ENCODE measurements around the gene UNC13B.

The UNC13B gene

DNA sequence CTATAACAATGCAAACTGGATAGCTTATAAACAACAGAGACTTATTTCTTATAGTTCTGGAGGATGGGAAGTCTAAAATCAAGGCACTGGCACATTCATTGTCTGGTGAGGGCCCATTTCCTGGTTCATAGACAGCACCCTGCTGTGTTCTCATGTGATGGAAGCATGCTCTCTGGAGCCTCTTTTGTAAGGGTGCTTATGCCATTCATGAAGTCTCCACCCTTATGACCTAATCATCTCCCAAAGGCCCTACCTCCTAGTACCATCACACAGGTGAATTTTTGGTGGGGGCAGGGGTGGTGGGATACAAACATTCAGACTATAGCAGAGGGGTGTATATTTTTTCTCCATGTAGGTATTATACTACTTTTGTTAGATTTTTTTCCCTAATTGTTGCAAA, 92.4 kb downstream of the UNC13B start:
- no peak for TF ChIP-seq NFIC (IDR thresholded peaks at IDR 0.05)
- TF ChIP-seq EGR1 (IDR thresholded peaks at IDR 0.05) = no peak
- TF ChIP-seq EP300 (IDR thresholded peaks at IDR 0.05; ENCODE audit: borderline replicate concordance) = no peak
- no peak for TF ChIP-seq RAD21 (IDR thresholded peaks at IDR 0.05; ENCODE audit: low read depth)
- no peak for TF ChIP-seq YY1 (IDR thresholded peaks at IDR 0.05; ENCODE audit: low read depth)
- no peak for TF ChIP-seq USF1 (IDR thresholded peaks at IDR 0.05)
- no peak for TF ChIP-seq MAX (IDR thresholded peaks at IDR 0.05)
- no peak for TF ChIP-seq CEBPB (IDR thresholded peaks at IDR 0.05)
- TF ChIP-seq, protein P1, sequence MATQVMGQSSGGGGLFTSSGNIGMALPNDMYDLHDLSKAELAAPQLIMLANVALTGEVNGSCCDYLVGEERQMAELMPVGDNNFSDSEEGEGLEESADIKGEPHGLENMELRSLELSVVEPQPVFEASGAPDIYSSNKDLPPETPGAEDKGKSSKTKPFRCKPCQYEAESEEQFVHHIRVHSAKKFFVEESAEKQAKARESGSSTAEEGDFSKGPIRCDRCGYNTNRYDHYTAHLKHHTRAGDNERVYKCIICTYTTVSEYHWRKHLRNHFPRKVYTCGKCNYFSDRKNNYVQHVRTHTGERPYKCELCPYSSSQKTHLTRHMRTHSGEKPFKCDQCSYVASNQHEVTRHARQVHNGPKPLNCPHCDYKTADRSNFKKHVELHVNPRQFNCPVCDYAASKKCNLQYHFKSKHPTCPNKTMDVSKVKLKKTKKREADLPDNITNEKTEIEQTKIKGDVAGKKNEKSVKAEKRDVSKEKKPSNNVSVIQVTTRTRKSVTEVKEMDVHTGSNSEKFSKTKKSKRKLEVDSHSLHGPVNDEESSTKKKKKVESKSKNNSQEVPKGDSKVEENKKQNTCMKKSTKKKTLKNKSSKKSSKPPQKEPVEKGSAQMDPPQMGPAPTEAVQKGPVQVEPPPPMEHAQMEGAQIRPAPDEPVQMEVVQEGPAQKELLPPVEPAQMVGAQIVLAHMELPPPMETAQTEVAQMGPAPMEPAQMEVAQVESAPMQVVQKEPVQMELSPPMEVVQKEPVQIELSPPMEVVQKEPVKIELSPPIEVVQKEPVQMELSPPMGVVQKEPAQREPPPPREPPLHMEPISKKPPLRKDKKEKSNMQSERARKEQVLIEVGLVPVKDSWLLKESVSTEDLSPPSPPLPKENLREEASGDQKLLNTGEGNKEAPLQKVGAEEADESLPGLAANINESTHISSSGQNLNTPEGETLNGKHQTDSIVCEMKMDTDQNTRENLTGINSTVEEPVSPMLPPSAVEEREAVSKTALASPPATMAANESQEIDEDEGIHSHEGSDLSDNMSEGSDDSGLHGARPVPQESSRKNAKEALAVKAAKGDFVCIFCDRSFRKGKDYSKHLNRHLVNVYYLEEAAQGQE (IDR thresholded peaks at IDR 0.05; ENCODE audit: low read depth) = no peak
- no peak for TF ChIP-seq FOXM1 (IDR thresholded peaks at IDR 0.05; ENCODE audit: borderline replicate concordance, low read depth)
- TF ChIP-seq TAF1 (IDR thresholded peaks at IDR 0.05; ENCODE audit: low read depth) = no peak
- TF ChIP-seq ZBTB7A (IDR thresholded peaks at IDR 0.05; ENCODE audit: low read depth) = no peak
- no peak for TF ChIP-seq TCF12 (IDR thresholded peaks at IDR 0.05; ENCODE audit: low read depth)
- TF ChIP-seq CREB1 (IDR thresholded peaks at IDR 0.05; ENCODE audit: low read depth) = no peak
- no peak for TF ChIP-seq TEAD4 (IDR thresholded peaks at IDR 0.05)

DNA sequence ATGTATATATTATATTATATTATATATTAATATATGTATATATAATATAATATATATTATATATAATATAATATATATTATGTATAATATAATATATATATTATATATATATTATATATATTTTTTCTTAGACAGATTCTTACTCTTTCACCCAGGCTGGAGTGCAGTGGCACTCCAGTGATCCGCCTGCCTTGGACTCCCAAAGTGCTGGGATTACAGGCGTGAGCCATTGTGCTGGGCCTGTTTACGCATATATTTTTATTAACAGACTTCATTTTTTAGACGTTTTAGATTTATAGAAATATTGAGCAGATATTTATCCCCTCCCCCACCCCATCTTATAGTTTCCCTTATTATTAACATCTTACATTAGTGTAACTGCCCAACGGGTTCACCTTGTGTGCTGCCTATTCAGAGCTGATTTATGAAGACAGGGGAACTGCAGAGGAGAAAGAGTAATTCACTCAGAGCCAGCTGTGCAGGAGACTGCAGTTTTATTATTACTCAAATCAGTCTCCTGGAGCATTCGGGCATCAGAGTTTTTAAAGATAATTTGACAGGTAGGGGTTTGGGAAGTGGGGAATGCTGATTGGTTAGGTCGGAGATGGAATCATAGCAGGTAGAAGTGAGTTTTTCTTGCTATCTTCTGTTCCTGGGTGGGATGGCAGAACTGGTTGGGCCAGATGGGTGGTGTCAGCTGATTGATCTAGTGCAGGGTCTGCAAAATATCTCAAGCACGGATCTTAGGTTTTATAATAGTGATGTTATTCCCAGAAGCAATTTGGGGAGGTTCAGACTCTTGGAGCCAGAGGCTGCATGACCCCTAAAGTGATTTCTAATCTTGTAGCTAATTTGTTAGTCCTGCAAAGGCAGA, 93.4 kb downstream of the UNC13B start:
- TF ChIP-seq CEBPB (IDR thresholded peaks at IDR 0.05) (no peak), EP300 (IDR thresholded peaks at IDR 0.05; ENCODE audit: borderline replicate concordance) (no peak), CREB1 (IDR thresholded peaks at IDR 0.05; ENCODE audit: low read depth) (no peak), TEAD4 (IDR thresholded peaks at IDR 0.05) (no peak), USF1 (IDR thresholded peaks at IDR 0.05) (no peak), ZBTB7A (IDR thresholded peaks at IDR 0.05; ENCODE audit: low read depth) (no peak), RAD21 (IDR thresholded peaks at IDR 0.05; ENCODE audit: low read depth) (no peak), NFIC (IDR thresholded peaks at IDR 0.05) (no peak), EGR1 (IDR thresholded peaks at IDR 0.05) (no peak), TCF12 (IDR thresholded peaks at IDR 0.05; ENCODE audit: low read depth) (no peak), MAX (IDR thresholded peaks at IDR 0.05) (no peak), FOXM1 (IDR thresholded peaks at IDR 0.05; ENCODE audit: borderline replicate concordance, low read depth) (no peak), TAF1 (IDR thresholded peaks at IDR 0.05; ENCODE audit: low read depth) (no peak), YY1 (IDR thresholded peaks at IDR 0.05; ENCODE audit: low read depth) (no peak)
- TF ChIP-seq, protein P1 (IDR thresholded peaks at IDR 0.05; ENCODE audit: low read depth) = no peak

- no peak for TF ChIP-seq EGR1 (IDR thresholded peaks at IDR 0.05)
- TF ChIP-seq CEBPB (IDR thresholded peaks at IDR 0.05) = no peak
- TF ChIP-seq CREB1 (IDR thresholded peaks at IDR 0.05; ENCODE audit: low read depth) = no peak
- no peak for TF ChIP-seq MAX (IDR thresholded peaks at IDR 0.05)
- TF ChIP-seq NFIC (IDR thresholded peaks at IDR 0.05) = no peak
- no peak for TF ChIP-seq USF1 (IDR thresholded peaks at IDR 0.05)
- TF ChIP-seq, protein P1 (IDR thresholded peaks at IDR 0.05; ENCODE audit: low read depth) = no peak
- TF ChIP-seq YY1 (IDR thresholded peaks at IDR 0.05; ENCODE audit: low read depth) = no peak
- no peak for TF ChIP-seq TAF1 (IDR thresholded peaks at IDR 0.05; ENCODE audit: low read depth)
- TF ChIP-seq TCF12 (IDR thresholded peaks at IDR 0.05; ENCODE audit: low read depth) = no peak
- no peak for TF ChIP-seq ZBTB7A (IDR thresholded peaks at IDR 0.05; ENCODE audit: low read depth)
- TF ChIP-seq RAD21 (IDR thresholded peaks at IDR 0.05; ENCODE audit: low read depth) = no peak
- no peak for TF ChIP-seq EP300 (IDR thresholded peaks at IDR 0.05; ENCODE audit: borderline replicate concordance)
- TF ChIP-seq TEAD4 (IDR thresholded peaks at IDR 0.05) = no peak
- TF ChIP-seq FOXM1 (IDR thresholded peaks at IDR 0.05; ENCODE audit: borderline replicate concordance, low read depth) = no peak
Measured at GRCh38 chr9:35257986-35258659, 96.3 kb downstream of the UNC13B start.
